Spleen (tissue), 7 donors: ENCODE measurements around the gene WNT11.

Experiments
- CTCF ChIP-seq, 11 experiments: fragments of 200-600 bp in 7 of 11; fragments of 450-650 bp in 4 of 11; sonication (generic) in 4 of 11; IDR thresholded peaks in 8 of 11; conservative IDR thresholded peaks in 3 of 11; 1 replicate in 7 of 11; 2 replicates in 4 of 11; pipeline versions ENCODE4 v1.4.0 to v1.8.0; 2016 to 2021; ENCODE audit warnings: antibody characterized with exemption in 11 of 11, inconsistent platforms in 4 of 11, mild to moderate bottlenecking in 1 of 11
- POLR2A ChIP-seq, 3 donors: fragments of 450-650 bp; IDR thresholded peaks; one replicate each; pipeline ENCODE4 v1.5.1; 2017; ENCODE audit warnings: antibody characterized with exemption in 3 of 3, mild to moderate bottlenecking in 1 of 3
- POLR2AphosphoS5 ChIP-seq, 3 donors: sonication (generic); formaldehyde crosslinking; IDR thresholded peaks; one replicate each; pipeline ENCODE4 v1.5.1; 2017; ENCODE audit warnings: antibody characterized with exemption in 3 of 3
- donor health status: DM: no; HTN: no; CAD: no; lungs with moderate emphysema.
- donor health status: DM: no; HTN: no; CAD: no.
- donor health status: DM: no; HTN: no; CAD: no.

GRCh38 chr11:76245720-76246119, 39.4 kb upstream of the WNT11 start:
- TF ChIP-seq POLR2AphosphoS5 (IDR thresholded peaks at IDR 0.05) (no peak), CTCF (IDR thresholded peaks at IDR 0.05 in 8 of 11, conservative IDR thresholded peaks at IDR 0.05 in 3 of 11) (no peak), POLR2A (IDR thresholded peaks at IDR 0.05) (no peak)
